GM21367 (cell line): ENCODE results near the gene LAMA4.
"Not testable (repeated sequence)": the region's sequence is repeated elsewhere in the genome, so short reads cannot be mapped to it uniquely, and the experiment has no call there.

ENCODE experiments used
- ATAC-seq: cut with Tn5 transposase; IDR thresholded peaks from one replicate; pipeline ENCODE4 v1.9.1; 2021; ENCODE audit not compliant: unreplicated experiment

LAMA4 gene

GRCh38 chr6:112216662-112217551, 37.5 kb downstream of the LAMA4 start:
- no peak for ATAC-seq

GRCh38 chr6:112215488-112216284, 38.7 kb downstream of the LAMA4 start:
- no peak for ATAC-seq

- no peak for ATAC-seq
Measured at GRCh38 chr6:112214739-112215269, 39.6 kb downstream of the LAMA4 start.

GRCh38 chr6:112210852-112211251, 43.5 kb downstream of the LAMA4 start:
- no peak for ATAC-seq

- ATAC-seq: no peak
Measured at GRCh38 chr6:112209131-112209530, 45.2 kb downstream of the LAMA4 start.

GRCh38 chr6:112207776-112208175, 46.6 kb downstream of the LAMA4 start:
- no peak for ATAC-seq

GRCh38 chr6:112207131-112207530, 47.2 kb downstream of the LAMA4 start:
- ATAC-seq: no peak

- no peak for ATAC-seq
Measured at GRCh38 chr6:112206110-112206458, 48.3 kb downstream of the LAMA4 start.

GRCh38 chr6:112205427-112206109, 48.8 kb downstream of the LAMA4 start:
- no peak for ATAC-seq

GRCh38 chr6:112204350-112204706, 50.0 kb downstream of the LAMA4 start:
- ATAC-seq: no peak

GRCh38 chr6:112203577-112204349, 50.6 kb downstream of the LAMA4 start:
- no peak for ATAC-seq

- ATAC-seq: peak; percentile 65
Measured at GRCh38 chr6:112202639-112203341, 51.6 kb downstream of the LAMA4 start.

- not testable (repeated sequence) for ATAC-seq
Measured at GRCh38 chr6:112200185-112200914, 54.0 kb downstream of the LAMA4 start.

GRCh38 chr6:112199001-112199403, 55.4 kb downstream of the LAMA4 start:
- no peak for ATAC-seq

GRCh38 chr6:112198582-112198981, 55.8 kb downstream of the LAMA4 start:
- ATAC-seq: no peak

- ATAC-seq: no peak
Measured at GRCh38 chr6:112197636-112198035, 56.7 kb downstream of the LAMA4 start.

GRCh38 chr6:112196306-112196705, 58.1 kb downstream of the LAMA4 start:
- no peak for ATAC-seq

- ATAC-seq: no peak
Measured at GRCh38 chr6:112195166-112195565, 59.2 kb downstream of the LAMA4 start.

- ATAC-seq: no peak
Measured at GRCh38 chr6:112194511-112194910, 59.9 kb downstream of the LAMA4 start.
